AG04449 (cell line): ENCODE measurements around the gene HMCN2.

Source experiments
- CTCF ChIA-PET: fragments of 350-600 bp; formaldehyde crosslinking; extraction: SDS; loops from one replicate; lab custom pipeline; 2021; ENCODE audit warnings: antibody characterized with exemption; lab: Yijun Ruan, JAX
- POLR2A ChIA-PET: fragments of 400-600, 350-600 bp; formaldehyde crosslinking; extraction: SDS; loops from one replicate; lab custom pipeline; 2020; ENCODE audit warnings: antibody characterized with exemption, inconsistent platforms; lab: Yijun Ruan, JAX
- DNase-seq: peaks from one replicate; pipeline ENCODE4 v3.0.0-alpha.2; 2010; ENCODE audit warnings: low read depth, low spot score
- H3K4me3 ChIP-seq: 2 replicates; pipeline ENCODE4 v1.5.1; 2011; ENCODE audit warnings: low read depth, mild to moderate bottlenecking, control low read depth, low read length
- TF ChIP-seq, protein P1 (sequence below): IDR thresholded peaks from one replicate; pipeline ENCODE4 v1.5.1; 2011; ENCODE audit warnings: mild to moderate bottlenecking, moderate library complexity, low read length, control low read depth, inconsistent platforms; ENCODE audit not compliant: insufficient read depth; ENCODE audit errors: missing control alignments

HMCN2 gene

DNA sequence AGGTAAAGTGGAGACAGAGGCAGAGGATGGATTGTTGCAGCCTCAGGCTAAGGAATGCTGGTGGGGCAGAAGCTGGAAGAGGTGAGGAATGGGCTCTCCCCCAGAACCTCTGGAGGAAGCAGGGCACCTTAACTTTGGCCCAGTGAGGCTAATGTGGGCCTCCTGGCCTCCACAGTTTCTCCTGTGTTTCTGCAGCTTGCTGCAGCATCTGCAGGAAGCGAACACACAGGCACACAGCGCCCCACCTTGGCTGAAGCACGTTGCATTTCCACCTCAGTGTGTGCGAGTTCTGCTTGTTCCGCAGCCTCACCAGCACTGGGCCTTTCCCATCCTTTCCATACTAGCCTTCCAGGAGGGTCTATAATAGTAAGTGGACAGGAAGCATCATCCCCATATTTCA is 152.0 kb downstream of the HMCN2 start:
- ChIA-PET CTCF (no interaction called here), POLR2A (no interaction called here)
- no peak for DNase-seq
- no peak overlapping the region for H3K4me3 ChIP-seq
- TF ChIP-seq, protein P1, sequence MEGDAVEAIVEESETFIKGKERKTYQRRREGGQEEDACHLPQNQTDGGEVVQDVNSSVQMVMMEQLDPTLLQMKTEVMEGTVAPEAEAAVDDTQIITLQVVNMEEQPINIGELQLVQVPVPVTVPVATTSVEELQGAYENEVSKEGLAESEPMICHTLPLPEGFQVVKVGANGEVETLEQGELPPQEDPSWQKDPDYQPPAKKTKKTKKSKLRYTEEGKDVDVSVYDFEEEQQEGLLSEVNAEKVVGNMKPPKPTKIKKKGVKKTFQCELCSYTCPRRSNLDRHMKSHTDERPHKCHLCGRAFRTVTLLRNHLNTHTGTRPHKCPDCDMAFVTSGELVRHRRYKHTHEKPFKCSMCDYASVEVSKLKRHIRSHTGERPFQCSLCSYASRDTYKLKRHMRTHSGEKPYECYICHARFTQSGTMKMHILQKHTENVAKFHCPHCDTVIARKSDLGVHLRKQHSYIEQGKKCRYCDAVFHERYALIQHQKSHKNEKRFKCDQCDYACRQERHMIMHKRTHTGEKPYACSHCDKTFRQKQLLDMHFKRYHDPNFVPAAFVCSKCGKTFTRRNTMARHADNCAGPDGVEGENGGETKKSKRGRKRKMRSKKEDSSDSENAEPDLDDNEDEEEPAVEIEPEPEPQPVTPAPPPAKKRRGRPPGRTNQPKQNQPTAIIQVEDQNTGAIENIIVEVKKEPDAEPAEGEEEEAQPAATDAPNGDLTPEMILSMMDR = peak; percentile 8

- TF ChIP-seq, protein P1 = no peak
- ChIA-PET CTCF (no interaction called here), POLR2A (no interaction called here)
- no peak overlapping the region for H3K4me3 ChIP-seq
- no peak for DNase-seq
Measured at GRCh38 chr9:130418776-130419175, 153.2 kb downstream of the HMCN2 start.

DNA sequence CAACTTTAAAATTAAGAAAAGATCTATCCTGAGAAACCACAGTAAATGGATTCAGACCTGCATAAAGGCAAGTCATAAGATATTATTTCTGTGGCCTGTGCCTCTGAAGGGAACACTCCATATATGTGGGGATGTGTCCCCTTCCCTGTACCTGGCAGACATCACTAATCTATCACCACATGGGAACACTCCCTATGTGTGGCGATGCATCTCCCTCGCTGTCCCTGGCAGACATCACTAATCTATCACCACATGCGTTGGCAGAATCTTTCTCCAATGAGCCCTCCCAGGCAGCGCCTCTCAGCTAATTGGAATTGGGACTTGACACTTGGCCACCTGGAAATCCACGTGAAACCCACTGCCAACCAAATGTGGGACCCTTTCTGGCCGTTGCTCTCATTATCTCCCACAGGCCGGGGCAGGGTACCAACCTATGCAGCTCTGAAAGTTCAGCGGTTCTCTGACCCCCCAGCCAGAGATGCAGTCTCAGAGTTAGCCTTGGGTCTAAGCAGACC is 154.0 kb downstream of the HMCN2 start:
- CTCF ChIA-PET = no interaction called here
- no peak for DNase-seq

DNA sequence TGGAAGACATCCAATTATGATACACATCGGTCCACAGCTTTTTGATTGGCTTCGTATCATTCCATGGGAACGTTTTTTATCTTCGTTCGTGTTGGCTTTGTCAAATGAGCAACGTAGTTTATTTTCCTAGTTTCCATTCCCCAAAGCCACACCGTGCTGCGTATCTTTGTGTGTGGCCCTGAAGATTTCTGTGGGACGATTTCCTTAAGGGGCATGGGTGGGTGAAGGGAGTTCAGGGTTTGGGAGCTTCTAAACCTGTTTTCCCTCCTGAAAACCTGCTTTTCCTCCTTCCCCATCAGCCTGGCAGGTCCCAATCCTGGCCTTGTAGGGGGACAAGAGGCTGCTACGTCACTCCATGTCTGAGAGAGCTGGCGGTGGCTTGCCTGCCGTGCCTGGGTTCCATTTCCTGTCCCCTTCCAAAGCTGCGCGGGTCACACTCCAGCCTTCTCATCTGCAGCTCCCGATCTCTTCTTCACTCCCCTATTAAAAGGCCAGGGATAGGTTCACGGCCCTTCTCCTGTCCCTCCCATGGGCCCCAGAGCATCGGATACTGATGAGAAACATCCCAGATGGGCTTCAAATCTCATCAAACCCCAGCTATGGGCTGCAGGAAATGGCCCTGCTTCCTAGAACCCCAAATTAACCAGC is 155.7 kb downstream of the HMCN2 start:
- H3K4me3 ChIP-seq = no peak overlapping the region
- POLR2A ChIA-PET = interaction anchor here (0.6 kb wide), 1 partner anchor 10 kb away, joined by 3 read pairs; no protein-coding TSS in a partner anchor
- CTCF ChIA-PET = interaction anchor here (1.0 to 3.9 kb wide), 2 partner anchors 12 to 31 kb away, joined by 3 to 13 read pairs; no protein-coding TSS in a partner anchor
- DNase-seq = no peak
- TF ChIP-seq, protein P1 = no peak

More for the DNA sequence above, 154.0 kb downstream of the HMCN2 start:
- H3K4me3 ChIP-seq = no peak overlapping the region
- TF ChIP-seq, protein P1 = no peak
- POLR2A ChIA-PET = no interaction called here

DNA sequence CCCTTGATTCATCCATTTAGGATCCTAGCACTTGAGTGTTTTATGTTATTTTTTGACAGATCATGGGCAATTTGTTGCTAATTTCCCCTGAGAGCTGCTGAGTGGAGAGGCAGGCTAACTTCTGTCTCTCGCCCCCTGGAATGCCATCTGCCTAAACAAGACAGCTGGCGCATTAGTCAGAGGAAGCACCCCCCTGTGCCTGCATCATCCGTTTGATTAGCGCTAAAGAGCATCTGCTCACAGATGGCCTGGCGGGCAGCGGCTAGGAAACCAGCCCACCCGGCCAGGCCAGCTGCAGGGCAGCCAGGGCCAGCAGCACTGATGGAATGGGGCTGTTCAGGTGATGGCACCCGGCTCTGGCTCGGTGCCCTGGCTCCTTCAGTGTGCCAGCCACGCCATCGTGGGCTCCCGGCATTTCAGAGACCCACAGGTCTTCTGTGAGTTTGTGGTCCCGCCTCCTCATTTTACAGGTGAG is 156.3 kb downstream of the HMCN2 start:
- H3K4me3 ChIP-seq = no peak overlapping the region
- DNase-seq = peak; percentile 59
- CTCF ChIA-PET = interaction anchor here (1.0 to 3.9 kb wide), 3 partner anchors 11 to 315 kb away, joined by 3 to 13 read pairs (median 6); no protein-coding TSS in a partner anchor
- POLR2A ChIA-PET = interaction anchor here (0.6 kb wide), 1 partner anchor 10 kb away, joined by 3 read pairs; no protein-coding TSS in a partner anchor
- TF ChIP-seq, protein P1 = no peak

GRCh38 chr9:130422546-130422945 is 157.0 kb downstream of the HMCN2 start:
- CTCF ChIA-PET = interaction anchor here (1.1 to 3.9 kb wide), 3 partner anchors 10 to 316 kb away, joined by 3 to 13 read pairs (median 6); no protein-coding TSS in a partner anchor
- DNase-seq = no peak
- POLR2A ChIA-PET = no interaction called here
- no peak overlapping the region for H3K4me3 ChIP-seq
- TF ChIP-seq, protein P1 = no peak
